Ecto neural progenitor cell (in vitro differentiated cells): ENCODE results near the gene EXOC6B.

ENCODE experiments used
- DNase-seq: peaks from one replicate; pipeline ENCODE4 v3.0.0-alpha.2; 2018; ENCODE audit warnings: low spot score

EXOC6B gene

DNA sequence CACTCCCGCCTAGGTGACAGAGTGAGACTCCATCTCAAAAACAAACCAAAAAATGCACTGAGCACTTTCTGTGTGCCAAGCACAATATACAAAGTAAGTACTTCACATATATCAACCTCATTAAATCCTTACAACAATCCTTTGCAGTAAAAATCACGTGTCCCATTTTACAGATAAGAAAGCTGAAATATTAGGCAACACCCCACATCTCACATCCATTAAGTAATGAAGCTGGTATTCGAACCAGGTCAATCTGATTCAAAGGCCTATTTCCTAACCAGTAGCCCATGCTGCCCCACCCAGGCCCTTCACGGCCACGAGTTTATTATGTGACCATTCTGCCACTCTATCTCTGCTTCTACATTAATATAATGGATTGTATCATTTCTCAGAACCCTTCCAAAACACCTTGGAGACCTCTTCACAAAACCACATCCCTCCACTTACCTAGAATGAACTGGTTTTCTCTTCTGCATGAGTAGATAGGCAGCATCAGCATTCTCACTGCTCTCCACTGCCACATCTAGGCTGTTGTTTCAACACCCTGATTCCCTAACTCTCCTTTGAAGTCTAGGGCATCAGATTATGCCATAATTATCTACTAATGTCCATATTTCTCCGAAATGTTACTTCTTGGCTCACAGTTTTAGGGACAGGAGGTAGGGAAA lies 3.1 kb upstream of the EXOC6B start:
- no peak for DNase-seq

DNA sequence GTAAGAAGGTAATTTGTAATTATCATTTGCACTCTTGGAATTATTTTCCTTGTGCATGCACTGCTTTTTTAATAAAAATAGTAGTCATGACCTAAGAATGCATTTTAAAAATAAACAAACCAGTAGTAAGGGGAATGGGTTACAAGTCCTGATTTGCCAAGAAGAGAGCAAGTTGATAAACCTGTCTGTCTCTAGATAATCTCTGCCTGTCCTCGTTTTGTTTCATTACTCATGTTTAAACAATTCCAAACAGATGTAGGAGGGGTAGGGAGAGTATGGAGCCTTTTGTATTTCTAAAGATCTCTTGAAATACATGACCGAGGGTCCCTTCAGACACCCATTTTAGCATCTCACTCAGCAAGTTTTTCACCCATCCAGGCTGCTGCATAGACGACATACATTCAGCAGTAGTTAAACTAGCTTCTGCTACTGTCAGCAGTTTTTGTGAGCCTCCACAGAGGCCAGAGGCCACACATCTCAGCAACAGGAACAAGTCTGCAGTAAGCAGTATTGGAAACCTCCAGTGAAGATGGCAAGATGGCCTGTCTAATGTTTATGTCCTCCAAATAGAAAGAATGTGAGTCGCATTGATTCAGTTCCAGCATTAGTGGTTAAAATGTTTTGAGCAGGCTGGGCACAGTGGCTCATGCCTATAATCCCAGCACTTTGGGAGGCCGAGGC lies 2.3 kb upstream of the EXOC6B start:
- DNase-seq, result no peak

DNA sequence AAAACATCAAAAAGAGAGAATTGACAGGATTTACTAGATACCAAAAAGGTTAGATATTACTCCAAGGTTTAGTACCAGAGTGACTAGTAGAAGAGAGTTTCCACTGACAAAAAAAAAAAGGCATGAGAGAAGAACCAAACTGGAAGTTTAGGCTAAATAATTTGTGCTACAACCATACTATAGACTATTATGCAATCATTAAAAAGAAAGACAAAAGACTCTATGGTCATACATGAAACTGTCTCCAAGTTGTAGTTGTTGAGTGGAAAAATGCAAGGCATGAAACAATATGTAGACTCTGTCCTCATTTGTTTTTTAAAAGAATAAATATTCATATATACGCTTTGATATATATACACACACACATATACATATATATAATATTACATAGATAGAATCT lies 1.7 kb upstream of the EXOC6B start:
- DNase-seq, result no peak

DNA sequence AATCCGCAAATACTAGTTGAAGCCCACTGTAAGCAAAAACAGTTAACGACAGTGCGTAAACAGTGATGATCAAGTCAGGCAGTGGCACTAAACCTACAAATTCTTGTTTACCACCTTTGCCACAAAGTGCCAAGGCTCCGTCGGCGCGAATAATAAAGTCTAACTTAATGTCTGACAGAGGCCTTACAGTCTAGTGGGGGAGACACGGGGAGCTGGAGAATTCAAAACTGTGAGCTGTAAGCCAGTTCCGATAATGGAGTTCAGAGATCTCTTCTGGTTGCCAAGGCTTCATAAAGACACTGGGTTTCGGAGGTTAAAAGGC lies 284 bp upstream of the EXOC6B start:
- DNase-seq, result no peak

DNA sequence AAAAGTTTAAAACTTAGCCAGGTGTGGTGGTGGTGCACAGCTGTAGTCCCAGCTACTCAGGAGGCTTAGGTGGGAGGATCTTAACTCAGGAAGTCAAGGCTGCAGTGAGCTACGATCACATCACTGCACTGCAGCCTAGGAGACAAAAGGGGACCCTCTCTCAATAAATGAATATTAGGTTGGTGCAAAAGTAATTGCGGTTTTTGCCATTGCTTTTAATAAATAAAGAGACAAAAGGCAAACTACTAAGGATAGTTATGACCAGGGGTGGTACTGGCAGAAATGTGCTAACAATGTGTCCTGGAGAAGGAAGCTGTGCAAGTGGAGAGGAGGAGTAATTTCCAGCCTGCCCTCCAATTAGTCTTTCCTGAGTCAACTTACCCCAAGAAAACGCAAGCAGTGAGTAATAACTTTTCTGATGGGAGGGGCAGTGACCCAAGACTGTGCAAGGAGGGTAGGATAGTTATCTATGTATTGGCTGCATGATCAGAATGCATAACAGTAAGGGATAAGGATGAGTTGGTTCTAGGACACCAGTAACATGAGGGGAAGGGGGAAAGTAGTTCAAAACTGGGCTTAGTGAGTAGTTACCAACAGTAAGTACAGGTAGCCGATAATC lies 1.5 kb downstream of the EXOC6B start:
- no peak for DNase-seq

DNA sequence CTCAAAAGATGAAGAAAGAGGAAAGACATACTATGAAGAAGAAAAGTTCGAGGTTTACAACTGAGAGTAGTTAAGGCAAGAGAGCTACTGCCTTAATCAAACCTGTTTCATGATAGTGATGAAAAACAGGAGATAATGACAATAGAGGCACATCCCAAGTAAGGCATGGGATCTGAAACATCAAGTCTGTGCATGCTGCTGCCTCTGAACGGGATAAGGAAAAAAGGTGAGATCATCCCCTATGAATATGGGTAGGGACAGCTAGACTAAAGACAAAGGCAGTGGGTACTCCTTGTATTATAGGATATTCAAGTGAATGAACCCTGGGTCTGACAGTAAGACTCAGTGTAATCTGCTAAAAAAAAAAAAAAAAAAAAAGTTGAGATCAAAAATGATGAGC lies 3.0 kb downstream of the EXOC6B start:
- DNase-seq, result no peak

DNA sequence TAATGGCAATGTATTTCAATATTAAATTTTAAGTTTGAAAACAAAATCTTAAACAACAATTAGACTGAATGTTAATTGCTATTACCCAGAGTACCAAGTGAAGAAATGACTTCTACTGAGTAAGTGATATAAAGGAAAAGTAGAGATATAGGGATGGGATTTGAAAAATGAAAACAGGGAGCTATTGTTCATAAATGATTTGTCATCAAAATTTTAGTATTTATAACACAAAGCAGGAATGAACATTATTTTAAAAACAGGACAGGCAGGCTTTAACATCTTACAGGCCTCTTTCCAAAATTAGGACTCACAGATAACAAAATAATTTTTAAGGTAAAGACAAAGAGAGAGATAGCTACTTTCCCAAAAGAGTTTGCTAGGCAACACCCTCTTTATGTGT lies 3.9 kb downstream of the EXOC6B start:
- DNase-seq, result no peak

DNA sequence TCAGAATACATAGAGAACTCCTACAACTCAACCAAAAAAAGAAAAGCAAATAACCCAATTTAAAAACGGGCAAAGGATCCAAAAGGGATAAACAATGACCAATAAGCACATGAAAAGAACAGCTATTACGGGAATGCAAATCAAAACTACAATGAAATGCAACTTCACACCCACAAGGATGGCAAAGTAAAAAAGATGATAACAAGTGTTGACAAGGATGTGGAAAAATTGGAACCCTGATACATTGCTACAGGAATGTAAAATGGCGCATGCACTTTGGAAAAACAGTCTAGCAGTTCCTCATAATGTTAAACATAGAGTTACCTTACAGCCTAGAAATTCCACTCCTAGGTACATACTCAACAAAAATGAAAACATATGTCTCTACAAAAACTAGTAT lies 4.7 kb downstream of the EXOC6B start:
- DNase-seq, result no peak

DNA sequence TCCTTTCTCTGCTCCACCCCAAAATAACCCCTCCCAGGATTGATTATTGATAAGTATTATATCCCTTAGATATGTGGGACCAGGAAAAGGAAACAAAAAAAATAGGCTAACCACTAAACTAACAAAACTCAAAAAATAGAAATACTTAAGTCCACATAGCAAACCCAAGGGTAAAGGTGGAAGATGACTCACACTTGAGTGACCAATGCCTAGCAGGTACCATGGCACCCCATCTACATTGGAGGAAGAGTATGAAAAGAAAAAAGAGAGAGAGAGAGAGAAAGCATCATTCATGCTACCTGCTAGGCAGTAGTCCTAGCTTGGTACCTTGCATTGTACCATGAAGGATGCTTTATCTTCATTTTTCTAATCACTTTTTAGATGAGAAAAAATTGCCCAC lies 6.3 kb downstream of the EXOC6B start:
- no peak for DNase-seq

DNA sequence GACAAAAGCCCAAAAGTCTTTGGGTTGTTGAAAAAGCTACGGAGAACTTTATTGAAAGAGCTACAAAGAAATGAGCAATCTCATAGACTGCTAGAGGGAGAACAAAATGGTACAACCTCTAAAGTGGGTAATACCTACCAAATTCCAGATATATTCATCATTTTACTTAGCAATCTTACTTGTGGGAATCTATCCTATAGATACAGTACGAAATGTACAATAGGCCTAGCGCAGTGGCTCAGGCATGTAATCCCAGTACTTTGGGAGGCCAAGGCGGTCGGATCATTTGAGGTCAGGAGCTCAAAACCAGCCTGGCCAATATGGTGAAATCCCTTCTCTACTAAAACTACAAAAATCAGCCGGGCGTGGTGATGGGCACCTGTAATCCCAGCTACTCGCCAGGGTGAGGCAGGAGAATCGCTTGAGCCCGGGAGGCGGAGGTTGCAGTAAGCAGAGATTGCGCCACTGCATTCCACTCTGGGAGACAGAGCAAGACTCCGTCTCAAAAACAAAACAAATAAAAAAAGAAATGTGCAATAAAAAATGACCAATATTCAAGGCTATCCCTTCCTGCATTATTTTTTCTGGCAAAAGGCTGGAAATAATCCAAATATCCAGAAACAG lies 10.1 kb downstream of the EXOC6B start:
- no peak for DNase-seq

DNA sequence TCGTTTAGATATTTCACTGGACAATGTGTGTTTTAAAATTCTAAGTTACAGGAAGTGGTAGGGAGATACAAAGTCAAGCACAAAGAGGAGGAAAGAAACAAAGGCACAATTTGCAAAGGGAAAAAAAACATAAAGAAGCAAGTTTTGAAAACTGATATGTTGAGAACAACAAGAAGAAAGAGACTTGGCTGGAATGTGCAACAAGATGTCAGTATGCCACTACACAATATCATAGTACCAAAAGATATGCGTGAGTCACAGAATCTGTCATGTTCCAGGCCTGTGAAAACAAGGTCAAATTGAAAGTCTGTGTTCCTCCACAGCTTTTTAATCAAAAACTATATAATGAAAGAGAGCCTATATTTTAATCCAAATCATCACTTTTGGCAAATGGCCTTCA lies 12.0 kb downstream of the EXOC6B start:
- no peak for DNase-seq

DNA sequence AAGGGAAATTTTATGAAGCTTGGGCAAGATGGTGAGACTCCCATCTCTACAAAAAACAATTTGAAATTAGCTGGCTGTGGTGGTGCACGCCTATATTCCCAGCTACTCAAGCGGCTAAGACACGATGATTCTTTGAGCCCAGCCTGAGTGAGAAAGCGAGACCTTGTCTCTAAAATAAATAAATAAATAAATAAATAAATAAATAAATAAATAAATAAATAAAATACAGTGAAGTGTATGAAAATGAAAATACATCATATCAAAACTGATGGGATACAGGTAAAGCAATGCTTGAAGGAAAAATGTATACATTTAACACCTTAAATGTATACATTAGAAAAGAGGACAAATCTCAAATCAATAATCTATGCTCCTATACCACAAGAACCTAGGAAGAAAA lies 15.7 kb downstream of the EXOC6B start:
- DNase-seq, result no peak

DNA sequence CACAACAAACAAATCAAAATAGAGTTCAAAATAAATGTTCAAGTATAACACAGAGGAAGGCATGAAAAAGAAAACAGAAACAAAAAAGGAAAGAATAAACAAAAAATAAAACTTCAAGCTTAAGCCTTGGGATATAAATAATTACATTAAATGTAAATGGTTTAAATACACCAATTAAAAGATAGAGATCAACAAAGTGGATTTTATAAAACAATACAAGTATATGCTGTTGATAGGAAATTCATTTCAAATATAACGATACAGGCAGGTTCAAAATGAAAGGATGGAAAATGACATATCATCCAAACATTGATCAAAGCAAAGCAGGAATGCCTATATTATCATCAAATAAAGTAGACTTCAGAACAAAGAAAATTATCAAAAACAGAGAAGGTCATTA lies 16.7 kb downstream of the EXOC6B start:
- no peak for DNase-seq

DNA sequence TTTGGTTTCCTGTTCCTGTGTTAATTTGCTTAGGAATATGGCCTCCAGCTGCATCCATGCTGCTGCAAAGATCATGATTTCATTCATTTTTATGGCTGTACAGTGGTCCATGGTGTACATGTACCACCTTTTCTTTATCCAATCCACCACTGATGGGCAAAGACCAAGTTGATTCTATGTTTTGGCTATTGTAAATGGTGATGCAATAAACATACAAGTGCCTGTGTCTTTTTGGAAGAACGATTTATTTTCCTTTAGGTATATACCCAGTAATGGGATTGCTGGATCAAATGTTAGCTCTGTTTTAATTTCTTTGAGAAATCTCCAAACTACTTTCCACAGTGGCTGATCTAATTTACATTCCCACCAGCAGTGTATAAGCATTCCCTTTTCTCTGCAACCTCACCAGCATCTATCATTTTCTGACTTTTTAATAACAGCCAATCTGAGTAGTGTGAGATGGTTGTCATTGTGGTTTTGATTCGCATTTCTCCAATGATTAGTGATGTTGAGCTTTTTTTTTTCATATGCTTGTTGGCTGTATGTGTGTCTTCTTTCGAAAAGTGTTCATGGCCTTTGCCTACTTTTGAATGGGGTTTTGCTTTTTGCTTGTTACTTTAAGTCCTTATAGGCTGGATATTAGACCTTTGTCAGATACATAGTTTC lies 19.4 kb downstream of the EXOC6B start:
- no peak for DNase-seq

DNA sequence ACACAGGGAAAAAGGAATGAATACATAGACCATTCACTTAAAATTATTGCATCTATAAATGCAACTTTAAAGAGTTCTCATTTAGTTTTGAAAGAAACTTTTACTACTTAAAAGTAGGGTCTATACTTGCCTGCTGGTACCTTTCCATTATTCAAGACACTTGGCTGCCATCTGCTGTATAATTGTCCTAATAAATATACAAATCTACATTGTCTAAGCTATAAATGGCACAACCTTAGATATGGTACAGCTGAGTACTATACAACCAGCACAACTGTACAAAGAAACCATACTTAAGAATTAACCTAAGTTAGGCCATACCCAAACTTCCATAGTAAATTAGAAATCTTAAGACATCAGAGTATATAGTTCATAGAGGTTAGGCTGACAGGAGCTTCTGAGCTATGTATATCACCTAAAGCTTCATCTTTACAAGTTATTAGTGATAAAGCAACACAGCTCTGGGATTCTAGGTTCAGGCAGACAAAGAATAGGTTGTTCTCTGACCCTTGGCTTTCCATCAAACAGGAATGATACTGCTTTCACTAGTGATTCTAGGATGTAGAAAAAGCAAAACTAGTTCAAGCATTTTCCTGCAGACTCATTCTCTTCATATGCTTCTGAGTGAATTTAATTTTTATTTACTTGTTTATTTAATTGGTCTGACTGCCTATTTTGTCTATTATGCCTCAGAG lies 22.1 kb downstream of the EXOC6B start:
- no peak for DNase-seq

DNA sequence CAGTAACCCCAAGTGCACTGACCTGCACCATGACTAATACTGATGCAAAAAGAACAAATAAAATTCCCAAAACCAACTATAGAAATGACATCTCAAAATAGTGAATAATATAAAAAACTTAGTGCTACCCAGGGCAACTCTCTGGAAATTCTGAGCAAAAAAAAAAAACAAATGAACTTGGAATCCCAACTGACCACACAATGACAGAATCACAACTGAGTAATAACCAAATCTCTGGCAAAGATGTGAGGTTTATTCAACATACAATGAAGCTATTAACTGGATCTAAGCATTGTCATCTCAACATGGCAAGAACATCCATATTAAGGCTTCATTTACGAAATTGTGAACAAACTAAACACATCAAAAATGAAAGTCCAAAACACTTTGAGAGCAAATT lies 22.7 kb downstream of the EXOC6B start:
- no peak for DNase-seq

DNA sequence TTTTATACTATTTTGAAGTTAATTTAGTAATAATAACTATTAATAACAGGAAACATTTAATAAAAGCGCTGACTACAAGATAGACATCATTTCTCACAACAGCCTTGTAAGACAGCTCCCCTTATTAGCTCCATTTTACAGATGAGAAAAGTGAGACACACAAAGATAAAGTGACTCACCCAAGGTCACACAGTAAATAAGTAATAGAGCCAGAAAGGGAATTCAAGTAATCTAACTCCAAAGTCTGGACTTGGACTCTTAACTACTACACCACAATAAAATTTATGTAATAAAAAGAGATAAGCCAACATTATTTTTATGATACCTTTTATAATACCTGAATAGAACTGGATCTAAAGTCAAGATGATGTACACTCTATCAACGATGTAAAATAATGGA lies 25.3 kb downstream of the EXOC6B start:
- no peak for DNase-seq

DNA sequence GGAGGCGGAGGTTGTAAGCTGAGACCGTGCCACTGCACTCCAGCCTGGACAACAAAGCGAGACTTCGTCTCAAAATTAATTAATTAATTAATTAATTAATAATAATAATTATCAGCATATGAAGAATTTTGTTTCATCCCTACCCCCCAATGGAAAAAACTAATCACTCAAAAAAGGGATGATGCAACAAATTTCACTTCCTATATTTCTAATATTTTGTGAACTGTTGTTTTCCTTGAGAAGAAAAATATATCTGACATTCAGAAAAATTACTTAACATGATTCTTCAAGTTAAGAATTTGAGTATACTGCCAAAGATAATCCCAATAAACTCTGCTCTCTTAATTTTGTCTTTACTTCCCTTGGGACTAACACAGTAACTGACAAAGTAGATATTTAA lies 28.1 kb downstream of the EXOC6B start:
- DNase-seq, result no peak

DNA sequence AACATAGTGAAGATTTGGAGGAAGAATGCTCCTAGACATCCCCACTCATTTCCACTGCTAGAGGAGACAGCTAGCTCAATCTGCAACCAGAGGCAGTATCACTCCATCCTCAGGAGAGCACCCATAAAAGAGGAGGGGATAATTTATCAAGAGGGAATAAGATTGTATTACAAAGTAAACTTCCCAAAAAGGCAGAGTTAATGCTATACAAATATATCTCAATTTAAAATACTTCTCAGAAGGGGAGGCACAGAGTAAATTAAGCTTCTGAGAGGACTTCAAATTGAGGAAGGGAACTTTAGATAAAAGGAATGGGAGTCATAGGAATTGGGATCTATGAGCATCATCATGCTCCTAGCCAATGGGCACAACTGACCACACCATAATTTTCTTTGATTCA lies 29.1 kb downstream of the EXOC6B start:
- no peak for DNase-seq

DNA sequence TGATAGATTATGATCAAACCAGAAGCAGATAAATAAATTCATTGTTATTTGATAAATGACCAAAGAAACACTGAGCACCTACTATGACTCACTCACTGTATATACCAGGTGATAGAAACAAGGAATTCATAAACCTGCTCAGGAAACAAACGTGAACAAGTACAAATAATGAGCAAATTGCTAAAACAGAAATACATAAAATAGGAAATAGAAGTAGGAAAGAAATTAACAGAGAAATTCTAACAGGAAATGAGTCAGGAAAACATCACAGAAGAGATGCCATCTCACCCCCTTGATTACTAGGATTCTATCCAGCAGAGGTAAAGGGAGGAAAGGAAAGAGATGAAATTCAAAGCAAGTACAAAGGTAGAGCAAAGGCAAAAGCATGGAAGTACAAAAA lies 31.3 kb downstream of the EXOC6B start:
- DNase-seq, result no peak

DNA sequence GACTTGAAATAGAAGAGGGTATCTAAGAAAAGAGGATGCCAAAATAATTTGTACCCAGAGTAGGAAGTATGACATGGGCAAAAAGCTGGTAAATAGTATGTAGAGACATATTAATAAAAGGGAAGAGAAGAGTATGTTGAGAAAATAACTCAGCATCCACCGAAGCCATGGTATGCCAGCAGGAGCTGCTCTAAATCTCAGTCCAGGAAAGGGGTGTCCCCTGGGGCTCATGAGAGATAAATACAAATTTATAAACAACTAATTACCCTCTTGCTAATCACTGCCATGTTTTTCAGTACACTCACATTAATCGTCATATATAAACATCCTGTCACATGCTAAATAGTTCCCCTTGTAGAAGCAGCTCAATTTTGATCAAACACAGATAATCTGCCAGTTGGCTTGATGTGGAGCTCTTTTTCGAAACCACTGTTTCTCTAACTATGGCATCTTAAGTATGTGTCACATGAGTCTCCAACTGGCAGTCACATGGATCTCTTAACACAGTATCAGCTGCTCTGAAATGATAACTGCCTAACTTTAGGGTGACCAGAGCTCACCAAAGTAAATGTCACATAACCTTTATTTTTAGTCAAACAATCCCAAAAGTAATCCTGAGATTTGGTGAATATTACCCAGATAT lies 31.9 kb downstream of the EXOC6B start:
- DNase-seq, result no peak

DNA sequence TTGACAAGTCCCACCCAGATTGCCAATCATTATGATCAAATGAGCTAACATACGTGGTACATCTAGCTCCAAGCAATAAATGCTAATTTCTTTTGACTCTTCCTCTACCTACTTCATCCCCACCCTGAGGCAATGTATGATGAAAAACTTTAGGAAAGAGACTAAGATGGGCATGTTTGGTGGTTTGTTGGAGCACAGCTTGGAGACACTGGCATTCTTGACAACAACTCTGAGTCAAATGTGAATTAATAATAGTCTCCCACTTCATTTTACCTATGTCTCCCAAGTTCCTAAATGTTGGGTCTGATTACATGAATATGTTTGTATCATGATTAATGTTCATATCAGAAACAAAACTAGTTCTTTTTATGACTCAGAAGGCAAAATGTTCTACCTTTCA lies 36.6 kb downstream of the EXOC6B start:
- no peak for DNase-seq
